Activated CD4-positive, alpha-beta memory T cell treated with anti-CD3 and anti-CD28 coated beads, Interleukin-2, amount 10 ng/mL, durations not matched to agents 7 days and 5 days (primary cell): ENCODE results near the gene ATF2. TPM values are rescaled to one million over a fixed set of nuclear protein-coding genes. Genes with fewer than 3 reads are reported as not detected.
A peak's percentile ranks its signal among the peaks of the same experiment; 100 is the strongest.

Experiments used
- CTCF ChIA-PET: fragments of 350-600 bp; sonication (Branson Sonifier 250); formaldehyde crosslinking; loops from one replicate; lab custom pipeline; 2021; ENCODE audit warnings: antibody characterized with exemption, inconsistent platforms; lab: Charles Lee
- POLR2A ChIA-PET: fragments of 350-600 bp; sonication (Branson Sonifier 250); formaldehyde crosslinking; loops from one replicate; lab custom pipeline; 2021; ENCODE audit warnings: antibody characterized with exemption; lab: Charles Lee
- DNase-seq: peaks from one replicate; pipeline ENCODE4 v3.0.0-alpha.2; 2020
- H3K27ac Mint-ChIP-seq: one replicate; pipeline ENCODE4 v1.8.0; 2021; ENCODE audit warnings: mild to moderate bottlenecking, mixed read lengths
- H3K27me3 Mint-ChIP-seq: one replicate; pipeline ENCODE4 v1.8.0; 2021; ENCODE audit warnings: mixed read lengths
- H3K36me3 Mint-ChIP-seq: one replicate; pipeline ENCODE4 v1.8.0; 2021; ENCODE audit warnings: low read depth, mixed read lengths
- H3K4me1 Mint-ChIP-seq: one replicate; pipeline ENCODE4 v1.8.0; 2021; ENCODE audit warnings: mixed read lengths
- H3K4me3 Mint-ChIP-seq: one replicate; pipeline ENCODE4 v1.8.0; 2021; ENCODE audit warnings: mild to moderate bottlenecking, mixed read lengths
- H3K9me3 Mint-ChIP-seq: one replicate; pipeline ENCODE4 v1.8.0; 2021; ENCODE audit warnings: mixed read lengths
- total RNA-seq, 2 experiments: library from RNA; stranded (reverse); gene quantifications; one replicate each; pipeline ENCODE4 v1.2.3, GENCODE V29; 2021

The ATF2 gene
- total RNA-seq, 2 experiments from 2014 or later = 61.4 to 63.6 TPM

DNA sequence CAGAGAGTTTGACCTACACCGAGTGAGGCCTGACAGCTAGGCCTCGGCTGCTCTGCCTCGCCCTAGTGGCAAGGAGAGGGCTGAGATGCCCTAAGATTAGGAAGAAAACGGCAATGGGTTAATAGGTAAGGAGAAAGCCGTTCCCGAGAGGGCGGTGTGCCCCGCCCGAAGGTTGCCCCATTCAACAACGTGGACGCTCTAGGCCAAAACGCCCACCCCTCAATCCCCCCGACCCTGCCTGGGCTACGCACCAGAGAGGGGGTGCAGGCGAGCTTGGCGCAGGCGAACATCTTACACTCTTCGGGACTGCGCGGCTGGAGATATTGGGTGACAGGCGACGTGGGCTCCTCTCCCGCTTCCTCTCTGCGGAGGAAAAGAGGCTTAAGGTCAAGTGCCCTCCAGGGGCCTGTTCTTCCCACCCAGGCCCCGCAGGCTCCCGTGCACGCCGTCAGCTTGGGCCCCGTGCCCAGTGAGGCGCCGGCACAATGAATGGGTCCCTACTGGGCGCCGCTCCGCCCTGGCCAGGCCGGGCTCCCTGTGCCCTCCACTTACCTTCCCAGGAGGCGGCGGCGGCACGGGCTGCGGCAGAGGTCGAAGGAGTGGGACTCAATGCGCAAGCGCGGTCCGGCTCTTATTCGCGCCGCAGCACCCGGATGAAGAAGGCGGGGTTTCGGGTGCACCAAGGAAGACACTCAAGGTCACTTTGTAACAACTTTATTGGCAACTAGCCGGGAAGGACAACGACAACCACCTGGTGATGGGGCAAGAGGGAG, 13.3 kb upstream of the ATF2 start, which contains the start of gene ATP5MC3:
Gene ATP5MC3 (minus strand): TSS at position 607 of the 773 bp plus-strand sequence. CDS start 317 bp downstream, at position 290.
- CTCF ChIA-PET = interaction anchor here (0.8 to 3.2 kb wide), 4 partner anchors 11 to 70 kb away, joined by 3 to 16 read pairs (median 4); partner anchors contain the start of gene ATF2
- Mint-ChIP-seq H3K27ac (peak within 1 kb of the TSS; percentile 95), H3K4me1 (peaks cover 38% of the 10 kb centered on the region), H3K9me3 (no peaks in the 10 kb centered on the region), H3K4me3 (peak within 1 kb of the TSS; percentile 91), H3K36me3 (peaks cover 42% of the 10 kb centered on the region), H3K27me3 (no peaks in the 10 kb centered on the region)
- DNase-seq = peak; percentile 94
- POLR2A ChIA-PET = interaction anchor here (1.4 to 6.8 kb wide), 4 partner anchors 10 to 23 kb away, joined by 4 to 73 read pairs (median 10); partner anchors contain the start of gene ATF2

DNA sequence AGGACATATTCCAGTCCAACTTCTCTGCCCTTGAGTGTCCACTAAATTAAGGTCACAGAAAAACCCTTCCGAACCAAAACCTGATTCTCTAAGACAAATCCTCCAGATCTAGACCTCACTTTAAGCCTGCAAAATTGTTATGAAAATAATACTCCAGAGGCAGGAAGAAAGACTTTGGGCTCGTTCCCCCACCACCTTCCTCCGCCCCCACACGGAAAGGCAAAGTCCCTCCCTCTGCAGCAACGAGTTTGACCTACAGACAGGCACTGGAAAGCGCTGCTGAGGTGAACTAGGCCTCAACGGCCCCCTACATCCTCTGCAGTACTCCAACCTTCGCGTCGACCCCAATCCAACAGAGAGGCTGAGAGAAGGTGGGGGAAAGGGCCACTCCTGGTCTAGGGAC, 12.7 kb upstream of the ATF2 start:
- CTCF ChIA-PET = interaction anchor here (1.2 to 3.2 kb wide), 3 partner anchors 10 to 26 kb away, joined by 3 to 16 read pairs (median 4); partner anchors contain the start of gene ATF2
- H3K4me3 Mint-ChIP-seq = peak overlapping the region; percentile 91

DNA sequence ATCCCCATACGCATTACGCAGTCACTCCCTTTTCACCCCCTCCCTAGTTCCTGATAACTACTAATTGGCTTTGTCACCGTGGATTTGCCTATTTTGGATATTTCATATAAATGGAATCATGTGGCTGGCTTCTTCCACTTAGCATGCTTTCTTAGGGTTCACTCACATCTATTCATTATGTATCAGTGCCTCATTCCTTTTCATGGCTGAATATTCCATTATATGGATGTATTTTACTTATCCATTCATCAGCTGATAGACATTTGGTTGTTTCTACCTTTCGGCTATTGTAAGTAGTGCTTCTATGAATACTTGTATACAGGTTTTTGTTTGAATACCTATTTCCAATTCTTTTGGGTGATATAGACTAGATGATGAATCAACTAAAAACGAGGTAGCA, 8.6 kb upstream of the ATF2 start:
- peaks cover 49% of the 10 kb centered on the region for H3K4me1 Mint-ChIP-seq
- ChIA-PET POLR2A (interaction anchor here (6.8 kb wide), 1 partner anchor 8 kb away, joined by 73 read pairs; the partner anchor contains the start of gene ATF2), CTCF (interaction anchor here (0.6 kb wide), 1 partner anchor 42 kb away, joined by 4 read pairs; no protein-coding TSS in a partner anchor)
- peaks cover 65% of the 10 kb centered on the region for H3K36me3 Mint-ChIP-seq
- no peak for DNase-seq
- no peaks in the 10 kb centered on the region for H3K27me3 Mint-ChIP-seq
- no peak overlapping the region for H3K4me3 Mint-ChIP-seq
- no peak overlapping the region for H3K27ac Mint-ChIP-seq
- H3K9me3 Mint-ChIP-seq = no peaks in the 10 kb centered on the region

More for the DNA sequence above, 12.7 kb upstream of the ATF2 start:
- Mint-ChIP-seq H3K27ac (peak overlapping the region; percentile 95), H3K4me1 (peaks cover 42% of the 10 kb centered on the region), H3K27me3 (no peaks in the 10 kb centered on the region), H3K9me3 (no peaks in the 10 kb centered on the region), H3K36me3 (peaks cover 45% of the 10 kb centered on the region)
- POLR2A ChIA-PET = interaction anchor here (1.4 to 6.8 kb wide), 4 partner anchors 9 to 22 kb away, joined by 4 to 73 read pairs (median 10); partner anchors contain the start of gene ATF2
- peak; percentile 61 for DNase-seq

DNA sequence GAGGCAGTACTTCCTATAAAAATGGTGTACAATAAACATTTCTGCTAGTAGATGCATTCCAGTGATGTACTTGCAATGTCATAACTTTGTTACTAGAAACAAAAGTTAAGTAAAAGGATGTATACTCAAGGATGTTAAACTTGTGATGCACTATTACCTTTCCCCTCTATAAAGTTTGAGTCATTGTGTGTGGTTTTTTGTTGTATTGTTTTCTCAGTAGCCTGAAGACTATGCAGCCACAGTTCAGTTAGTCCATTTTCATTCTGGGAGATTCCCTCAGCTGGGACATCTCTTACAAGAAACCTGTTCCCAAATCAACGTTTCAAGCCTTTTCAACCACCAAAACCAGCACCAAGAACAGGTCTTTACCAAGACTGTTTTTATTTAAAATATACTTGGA, 7.9 kb upstream of the ATF2 start:
- no peak overlapping the region for H3K27ac Mint-ChIP-seq
- H3K4me3 Mint-ChIP-seq = no peak overlapping the region
- H3K9me3 Mint-ChIP-seq = no peaks in the 10 kb centered on the region
- peaks cover 62% of the 10 kb centered on the region for H3K36me3 Mint-ChIP-seq
- H3K27me3 Mint-ChIP-seq = no peaks in the 10 kb centered on the region
- DNase-seq = no peak
- ChIA-PET CTCF (no interaction called here), POLR2A (interaction anchor here (1.4 kb wide), 1 partner anchor 23 kb away, joined by 3 read pairs; no protein-coding TSS in a partner anchor)
- peaks cover 54% of the 10 kb centered on the region for H3K4me1 Mint-ChIP-seq

DNA sequence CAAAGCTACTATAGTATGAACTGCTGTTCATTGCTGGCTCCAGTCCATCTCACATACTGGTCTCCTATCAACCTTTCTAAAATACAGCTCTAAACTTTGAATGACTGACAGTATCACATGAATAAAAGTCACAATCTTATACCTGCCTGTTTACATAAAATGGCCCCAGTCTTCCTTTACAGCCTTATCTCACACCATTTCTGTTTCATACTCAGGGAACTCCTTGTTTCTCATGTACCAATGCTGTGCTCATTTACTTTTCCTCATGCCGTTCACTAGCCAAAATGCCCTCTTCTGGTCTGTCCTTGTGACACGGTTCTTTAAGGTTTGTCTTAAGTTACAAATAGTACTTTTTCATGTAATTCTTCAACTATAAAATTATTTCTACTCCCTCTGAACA, 7.3 kb upstream of the ATF2 start:
- Mint-ChIP-seq H3K4me1 (peaks cover 55% of the 10 kb centered on the region), H3K4me3 (no peak overlapping the region), H3K36me3 (peaks cover 59% of the 10 kb centered on the region), H3K27me3 (no peaks in the 10 kb centered on the region), H3K27ac (no peak overlapping the region), H3K9me3 (no peaks in the 10 kb centered on the region)
- POLR2A ChIA-PET = interaction anchor here (1.4 kb wide), 1 partner anchor 23 kb away, joined by 3 read pairs; no protein-coding TSS in a partner anchor
- CTCF ChIA-PET = no interaction called here
- no peak for DNase-seq

DNA sequence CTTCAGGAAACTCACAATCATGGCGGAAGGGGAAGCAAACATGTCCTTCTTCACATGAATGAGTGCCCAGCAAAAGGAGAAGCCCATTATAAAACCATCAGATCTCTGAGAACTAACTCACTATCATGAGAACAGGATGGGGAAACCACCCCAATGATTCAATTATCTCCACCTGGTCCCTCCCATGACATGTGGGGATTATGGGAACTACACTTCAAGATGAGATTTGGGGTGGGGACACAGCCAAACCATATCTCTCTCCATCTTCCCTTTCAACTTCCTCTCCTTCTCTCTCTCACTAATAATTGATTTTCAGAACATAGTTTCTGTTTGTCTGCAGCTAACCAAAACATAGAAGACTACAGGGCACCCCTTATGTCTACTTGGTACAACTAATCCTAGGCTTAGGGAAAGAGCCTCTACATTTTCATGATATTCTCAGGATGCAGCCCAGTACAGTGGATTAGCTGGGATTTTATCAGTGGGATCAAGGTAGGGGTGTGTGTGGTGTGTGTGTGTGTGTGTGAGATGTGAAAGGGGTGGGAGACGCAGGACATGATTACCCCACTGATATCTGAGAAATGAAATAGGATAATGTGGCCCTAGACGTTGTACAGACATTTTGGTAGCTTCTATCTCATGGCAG, 2.8 kb upstream of the ATF2 start:
- Mint-ChIP-seq H3K27me3 (no peaks in the 10 kb centered on the region), H3K4me3 (no peak overlapping the region), H3K4me1 (peaks cover 54% of the 10 kb centered on the region), H3K36me3 (peaks cover 42% of the 10 kb centered on the region), H3K27ac (peak overlapping the region; percentile 32), H3K9me3 (no peaks in the 10 kb centered on the region)
- CTCF ChIA-PET = interaction anchor here (0.7 kb wide), 1 partner anchor 10 kb away, joined by 4 read pairs; no protein-coding TSS in a partner anchor
- DNase-seq = no peak
- POLR2A ChIA-PET = interaction anchor here (0.9 to 2.6 kb wide), 3 partner anchors 8 to 15 kb away, joined by 3 to 14 read pairs (median 6); partner anchors contain the start of gene ATP5MC3

DNA sequence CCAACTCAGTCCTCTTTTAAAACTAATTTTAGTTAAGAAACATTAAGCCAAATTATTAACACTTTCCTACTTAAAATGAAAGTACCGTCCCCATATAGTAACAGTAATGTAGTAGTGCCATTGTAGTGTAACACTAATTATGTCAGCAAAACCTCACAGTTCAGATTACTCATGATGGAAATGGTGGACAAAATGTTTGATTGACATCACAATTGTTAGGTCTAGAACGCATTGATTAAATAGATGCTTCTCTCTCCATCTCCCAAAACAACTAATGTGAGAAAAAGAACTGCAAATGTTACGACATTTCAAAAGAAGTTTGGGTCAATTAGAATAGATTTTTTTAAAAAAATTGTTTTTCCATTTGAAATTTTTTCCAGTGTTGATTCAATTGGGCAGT, 1.2 kb upstream of the ATF2 start:
- no peaks in the 10 kb centered on the region for H3K9me3 Mint-ChIP-seq
- CTCF ChIA-PET = interaction anchor here (0.9 to 1.3 kb wide), 3 partner anchors 9 to 17 kb away, joined by 3 to 4 read pairs (median 3); no protein-coding TSS in a partner anchor
- peaks cover 60% of the 10 kb centered on the region for H3K4me1 Mint-ChIP-seq
- POLR2A ChIA-PET = interaction anchor here (0.8 to 1.4 kb wide), 15 partner anchors 9 to 576 kb away, joined by 3 to 73 read pairs (median 4); partner anchors contain the start of genes ATP5MC3 and WIPF1
- no peaks in the 10 kb centered on the region for H3K27me3 Mint-ChIP-seq
- no peak for DNase-seq
- H3K36me3 Mint-ChIP-seq = peaks cover 36% of the 10 kb centered on the region
- H3K27ac Mint-ChIP-seq = peak overlapping the region; percentile 61
- peak overlapping the region; percentile 100 for H3K4me3 Mint-ChIP-seq

DNA sequence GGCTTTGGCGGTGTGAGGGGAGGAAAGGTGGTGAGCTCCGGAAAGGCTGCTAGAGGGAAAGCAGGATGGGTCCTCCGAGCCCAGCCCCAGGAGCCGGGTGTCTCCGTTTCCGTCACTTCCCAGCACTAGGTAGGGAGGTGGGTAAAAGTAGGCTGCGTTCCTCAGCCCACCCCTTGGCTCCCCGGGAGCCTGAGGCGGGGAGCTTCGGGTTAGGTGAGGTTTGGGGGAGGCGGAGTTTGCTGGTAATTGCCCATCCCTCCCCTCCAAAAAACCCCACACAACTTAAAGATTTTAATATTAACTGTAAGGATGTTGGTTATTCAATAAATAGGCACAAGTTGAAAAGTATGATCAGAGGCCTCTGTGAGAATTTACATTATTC, 552 bp upstream of the ATF2 start:
- peak overlapping the region; percentile 97 for H3K27ac Mint-ChIP-seq
- H3K9me3 Mint-ChIP-seq = no peaks in the 10 kb centered on the region
- peak overlapping the region; percentile 100 for H3K4me3 Mint-ChIP-seq
- H3K27me3 Mint-ChIP-seq = no peaks in the 10 kb centered on the region
- H3K4me1 Mint-ChIP-seq = peaks cover 61% of the 10 kb centered on the region
- H3K36me3 Mint-ChIP-seq = peaks cover 31% of the 10 kb centered on the region
- no peak for DNase-seq
- ChIA-PET POLR2A (interaction anchor here (0.6 to 1.4 kb wide), 16 partner anchors 11 to 680 kb away, joined by 3 to 73 read pairs (median 4); partner anchors contain the start of genes ATP5MC3 and WIPF1), CTCF (interaction anchor here (0.9 to 1.3 kb wide), 5 partner anchors 9 to 470 kb away, joined by 3 to 16 read pairs (median 3); no protein-coding TSS in a partner anchor)

DNA sequence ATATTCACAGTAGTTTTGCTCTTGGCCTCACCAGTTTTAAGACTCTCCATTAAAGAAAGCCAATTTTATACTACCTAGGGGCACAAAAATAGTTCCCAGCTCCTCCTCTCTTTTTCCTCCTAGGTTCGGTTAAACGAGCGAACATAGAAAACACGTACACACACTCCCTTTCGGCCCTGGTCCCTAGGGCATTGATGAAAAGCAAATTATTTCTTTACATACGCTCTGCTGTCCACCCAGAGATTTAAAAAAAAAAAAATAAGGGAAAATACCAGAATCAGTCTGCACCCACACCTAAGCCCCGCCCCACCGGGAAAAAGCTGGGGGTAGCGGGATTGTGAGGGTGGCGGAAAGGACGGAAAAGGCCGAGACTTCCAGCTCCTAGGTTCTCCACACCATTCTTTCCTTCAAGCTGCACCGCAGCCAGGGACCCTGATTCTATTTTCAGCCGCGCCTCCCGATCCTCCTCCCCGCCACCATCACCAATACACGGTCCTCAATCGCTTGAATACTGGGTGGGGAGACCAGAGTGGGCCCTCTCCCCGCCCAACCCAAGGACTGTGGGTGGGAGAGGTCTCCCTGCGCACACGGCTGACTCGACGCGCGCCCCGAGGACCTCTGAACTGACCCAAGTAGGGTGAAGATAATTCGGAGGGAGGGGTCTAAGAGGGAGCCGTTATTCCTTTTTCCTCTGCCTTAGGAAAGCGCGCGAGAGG, 769 bp downstream of the ATF2 start:
- H3K9me3 Mint-ChIP-seq = no peaks in the 10 kb centered on the region
- ChIA-PET POLR2A (interaction anchor here (0.8 to 2.2 kb wide), 7 partner anchors 11 to 47 kb away, joined by 3 to 6 read pairs (median 4); no protein-coding TSS in a partner anchor), CTCF (no interaction called here)
- H3K4me3 Mint-ChIP-seq = peak overlapping the region; percentile 100
- peaks cover 29% of the 10 kb centered on the region for H3K36me3 Mint-ChIP-seq
- no peak for DNase-seq
- peaks cover 61% of the 10 kb centered on the region for H3K4me1 Mint-ChIP-seq
- H3K27ac Mint-ChIP-seq = peak overlapping the region; percentile 97
- H3K27me3 Mint-ChIP-seq = no peaks in the 10 kb centered on the region

DNA sequence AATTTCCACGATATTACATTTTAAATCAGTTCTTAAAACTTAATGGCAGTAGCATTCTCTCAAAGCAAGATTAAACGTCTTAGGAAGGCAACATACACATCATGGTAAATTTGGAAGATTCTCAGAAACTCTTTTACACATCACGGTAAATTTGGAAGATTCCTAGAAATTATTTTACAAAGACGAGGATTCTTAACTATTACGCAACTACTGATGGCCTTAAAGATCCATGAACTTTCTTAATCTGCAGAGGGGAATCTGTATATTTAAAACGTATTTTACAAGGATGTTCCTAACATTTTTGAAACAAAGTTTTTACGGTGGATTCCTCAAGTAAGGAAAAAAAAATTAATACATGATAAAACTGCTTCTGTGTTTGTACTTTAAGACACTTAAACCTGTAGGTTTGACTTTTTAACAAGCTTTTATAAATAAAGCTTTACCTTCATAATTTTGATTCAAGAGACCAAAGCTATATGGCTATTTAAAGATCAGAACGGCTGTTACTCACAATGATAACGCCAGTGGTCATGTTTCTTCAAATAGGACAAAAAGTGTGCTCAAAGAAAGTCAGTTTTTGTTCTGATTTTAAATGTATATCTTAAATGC, 1.7 kb downstream of the ATF2 start:
- peaks cover 55% of the 10 kb centered on the region for H3K4me1 Mint-ChIP-seq
- peaks cover 29% of the 10 kb centered on the region for H3K36me3 Mint-ChIP-seq
- no peaks in the 10 kb centered on the region for H3K27me3 Mint-ChIP-seq
- CTCF ChIA-PET = interaction anchor here (1.1 kb wide), 1 partner anchor 49 kb away, joined by 3 read pairs; no protein-coding TSS in a partner anchor
- POLR2A ChIA-PET = interaction anchor here (0.8 to 2.2 kb wide), 9 partner anchors 11 to 46 kb away, joined by 3 to 6 read pairs (median 4); partner anchors contain the start of gene ATP5MC3
- H3K9me3 Mint-ChIP-seq = no peaks in the 10 kb centered on the region
- no peak overlapping the region for H3K27ac Mint-ChIP-seq
- peak overlapping the region; percentile 100 for H3K4me3 Mint-ChIP-seq
- DNase-seq = no peak

DNA sequence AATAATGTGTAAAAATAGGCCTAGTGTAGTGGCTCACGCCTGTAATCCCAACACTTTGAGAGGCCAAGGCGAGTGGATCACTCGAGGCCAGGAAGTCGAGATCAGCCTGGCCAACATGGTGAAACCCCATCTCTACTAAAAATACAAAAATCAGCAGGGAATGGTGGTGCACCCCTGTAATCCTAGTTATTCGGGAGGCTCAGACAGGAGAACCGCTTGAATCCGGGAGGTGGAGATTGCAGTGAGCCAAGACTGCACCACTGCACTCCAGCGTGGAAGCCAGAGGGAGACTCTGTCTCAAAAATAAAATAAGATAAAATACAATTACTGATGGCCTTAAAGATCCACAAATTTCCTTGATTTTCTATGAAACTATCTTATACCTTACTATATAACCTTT, 3.8 kb downstream of the ATF2 start:
- CTCF ChIA-PET = no interaction called here
- Mint-ChIP-seq H3K4me1 (peaks cover 37% of the 10 kb centered on the region), H3K27me3 (no peaks in the 10 kb centered on the region), H3K4me3 (no peak overlapping the region), H3K36me3 (peaks cover 25% of the 10 kb centered on the region), H3K27ac (no peak overlapping the region), H3K9me3 (no peaks in the 10 kb centered on the region)
- POLR2A ChIA-PET = no interaction called here
- no peak for DNase-seq
